GM19438 (cell line): ENCODE measurements around the gene TCEA2.

Source experiments
- ATAC-seq: cut with Tn5 transposase; IDR thresholded peaks from one replicate; pipeline ENCODE4 v1.9.1; 2021; ENCODE audit warnings: low read depth; ENCODE audit not compliant: unreplicated experiment

TCEA2 gene

DNA sequence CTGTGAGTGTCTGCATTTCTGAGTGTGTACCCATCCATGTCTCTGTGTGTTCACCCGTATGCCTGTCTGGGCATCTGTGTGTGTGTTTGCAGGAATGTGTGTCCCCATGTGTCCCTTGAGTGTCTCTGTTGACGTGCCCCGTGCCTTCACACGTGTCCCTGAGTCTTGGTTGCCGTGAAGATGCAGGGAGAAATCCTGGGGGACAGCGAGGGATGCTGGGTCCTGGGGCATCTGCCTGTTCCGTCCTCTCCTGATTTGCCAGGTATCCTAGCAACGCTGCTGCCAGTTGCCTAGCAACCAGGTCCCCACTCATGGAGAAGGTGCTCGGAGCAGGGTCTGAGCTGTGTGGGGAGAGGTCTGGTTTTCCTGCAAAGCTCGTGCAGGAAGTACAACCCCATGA is 27.2 kb downstream of the TCEA2 start:
- no peak for ATAC-seq

DNA sequence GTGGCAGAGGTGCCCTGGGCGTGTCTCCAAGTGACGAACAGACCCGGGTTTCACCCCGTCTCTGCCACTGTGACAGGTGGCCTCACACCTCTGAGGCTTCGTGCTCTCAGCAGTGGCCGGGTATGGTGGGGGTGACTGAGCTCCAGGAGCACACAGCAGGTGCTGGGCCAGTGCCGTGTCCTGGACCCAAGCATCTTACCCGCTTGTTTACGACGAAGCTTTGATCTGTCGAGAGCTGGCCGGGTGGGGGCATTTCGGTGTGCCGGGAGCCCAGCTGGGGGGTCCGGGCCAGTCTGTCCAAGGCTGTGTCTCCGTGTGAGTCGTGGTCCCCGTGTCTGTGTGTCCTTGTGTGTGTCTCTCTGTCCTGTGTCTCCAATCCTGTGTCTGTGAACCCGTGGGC is 28.3 kb downstream of the TCEA2 start:
- ATAC-seq: no peak

DNA sequence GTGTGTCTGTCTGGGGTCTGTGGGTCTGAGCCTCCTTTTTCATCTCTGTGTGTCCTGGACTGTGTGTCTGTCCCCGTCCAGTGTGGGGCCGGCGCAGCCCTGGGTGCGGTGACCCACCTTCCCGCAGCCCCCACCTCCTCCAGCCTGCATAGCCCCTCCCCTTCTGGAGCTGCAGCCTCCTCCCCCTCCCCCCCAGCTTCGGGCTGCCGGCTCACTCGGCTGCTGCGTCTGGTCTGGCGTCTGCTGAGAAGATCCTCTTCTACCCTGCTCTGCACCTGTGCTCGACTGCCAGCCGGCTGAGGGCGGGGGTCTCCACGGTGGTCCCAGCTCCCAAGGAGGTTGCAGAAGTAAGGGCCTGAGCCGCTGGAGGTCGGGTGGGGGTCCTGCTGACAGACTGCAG is 28.8 kb downstream of the TCEA2 start:
- ATAC-seq: no peak

DNA sequence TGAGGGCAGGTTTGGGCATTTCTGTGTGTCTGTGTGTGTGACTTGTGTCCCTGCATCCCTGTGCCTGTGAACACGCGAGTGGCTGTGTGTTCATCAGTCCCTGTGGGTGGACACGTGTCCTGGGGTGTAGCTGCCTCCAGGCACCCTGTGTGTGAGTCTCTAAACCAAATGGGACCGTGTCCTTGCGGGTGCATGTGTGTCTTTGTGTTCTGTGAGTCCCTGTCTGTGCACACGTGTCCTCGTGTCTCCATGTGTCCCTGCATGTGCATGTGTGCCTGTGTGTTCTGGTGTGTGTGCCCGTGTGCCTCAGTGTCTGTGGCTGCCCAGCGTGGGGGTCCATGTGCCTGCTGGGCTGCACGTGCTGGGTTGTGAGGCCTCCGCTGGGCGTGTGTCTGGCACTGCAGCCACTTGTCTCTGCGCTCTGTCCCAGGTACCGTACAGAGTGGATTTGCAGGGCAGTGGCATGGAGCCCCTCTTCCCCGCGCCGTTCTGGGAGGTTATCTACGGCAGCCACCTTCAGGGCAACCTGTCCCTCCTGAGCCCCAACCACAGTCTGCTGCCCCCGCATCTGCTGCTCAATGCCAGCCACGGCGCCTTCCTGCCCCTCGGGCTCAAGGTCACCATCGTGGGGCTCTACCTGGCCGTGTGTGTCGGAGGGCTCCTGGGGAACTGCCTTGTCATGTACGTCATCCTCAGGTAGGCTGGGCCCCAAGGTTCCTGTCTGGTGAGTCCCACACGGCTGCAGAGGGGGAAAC is 29.4 kb downstream of the TCEA2 start:
- ATAC-seq: no peak

- no peak for ATAC-seq
These were observed 30.1 kb downstream of the TCEA2 start for GRCh38 chr20:64093013-64093503.

DNA sequence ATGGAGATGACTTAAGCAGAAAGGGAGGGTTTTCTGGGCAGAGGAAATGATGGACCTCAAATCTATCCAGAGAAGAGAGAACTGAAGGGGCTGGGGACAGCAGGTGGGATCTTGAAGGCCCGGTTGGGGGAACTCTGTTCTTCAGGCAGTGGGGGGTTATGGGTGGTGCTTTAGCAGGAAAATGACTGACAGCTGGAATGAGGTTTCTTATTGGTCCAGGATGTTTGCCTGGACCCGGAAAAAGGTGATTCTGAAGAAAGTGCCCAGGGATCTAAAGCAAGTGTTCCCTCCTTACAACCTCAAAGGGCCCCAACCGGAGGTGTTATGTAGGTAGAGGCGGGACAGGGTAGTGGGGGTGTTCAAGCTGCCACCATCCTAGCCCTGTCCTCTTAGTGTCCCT is 32.5 kb downstream of the TCEA2 start:
- no peak for ATAC-seq

- no peak for ATAC-seq
These were observed 32.9 kb downstream of the TCEA2 start for GRCh38 chr20:64095927-64096326.

DNA sequence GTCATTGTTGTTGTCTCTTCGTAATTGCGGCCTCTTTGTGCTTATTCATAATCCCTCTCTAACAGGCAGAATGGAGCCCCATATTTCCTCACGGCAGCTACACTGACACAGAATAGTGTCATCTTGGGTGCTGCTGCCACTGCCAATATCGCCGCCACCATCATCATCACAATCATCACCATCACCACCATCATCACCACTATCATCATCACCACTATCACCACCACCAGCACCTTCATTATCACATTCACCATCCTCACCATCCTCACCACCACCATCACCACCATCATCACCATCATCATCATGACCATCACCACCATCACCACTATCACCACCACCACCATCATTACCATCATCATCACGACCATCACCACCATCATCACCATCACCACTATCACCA is 33.5 kb downstream of the TCEA2 start:
- ATAC-seq: no peak

DNA sequence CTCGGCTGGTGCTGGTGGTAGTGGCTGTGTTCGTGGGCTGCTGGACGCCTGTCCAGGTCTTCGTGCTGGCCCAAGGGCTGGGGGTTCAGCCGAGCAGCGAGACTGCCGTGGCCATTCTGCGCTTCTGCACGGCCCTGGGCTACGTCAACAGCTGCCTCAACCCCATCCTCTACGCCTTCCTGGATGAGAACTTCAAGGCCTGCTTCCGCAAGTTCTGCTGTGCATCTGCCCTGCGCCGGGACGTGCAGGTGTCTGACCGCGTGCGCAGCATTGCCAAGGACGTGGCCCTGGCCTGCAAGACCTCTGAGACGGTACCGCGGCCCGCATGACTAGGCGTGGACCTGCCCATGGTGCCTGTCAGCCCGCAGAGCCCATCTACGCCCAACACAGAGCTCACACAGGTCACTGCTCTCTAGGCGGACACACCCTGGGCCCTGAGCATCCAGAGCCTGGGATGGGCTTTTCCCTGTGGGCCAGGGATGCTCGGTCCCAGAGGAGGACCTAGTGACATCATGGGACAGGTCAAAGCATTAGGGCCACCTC is 35.5 kb downstream of the TCEA2 start:
- no peak for ATAC-seq

- no peak for ATAC-seq
These were observed 36.2 kb downstream of the TCEA2 start for GRCh38 chr20:64099086-64099786.

GRCh38 chr20:64099880-64100565 is 37.0 kb downstream of the TCEA2 start:
- no peak for ATAC-seq

- ATAC-seq: no peak
These were observed 37.5 kb downstream of the TCEA2 start for GRCh38 chr20:64100566-64100888.

DNA sequence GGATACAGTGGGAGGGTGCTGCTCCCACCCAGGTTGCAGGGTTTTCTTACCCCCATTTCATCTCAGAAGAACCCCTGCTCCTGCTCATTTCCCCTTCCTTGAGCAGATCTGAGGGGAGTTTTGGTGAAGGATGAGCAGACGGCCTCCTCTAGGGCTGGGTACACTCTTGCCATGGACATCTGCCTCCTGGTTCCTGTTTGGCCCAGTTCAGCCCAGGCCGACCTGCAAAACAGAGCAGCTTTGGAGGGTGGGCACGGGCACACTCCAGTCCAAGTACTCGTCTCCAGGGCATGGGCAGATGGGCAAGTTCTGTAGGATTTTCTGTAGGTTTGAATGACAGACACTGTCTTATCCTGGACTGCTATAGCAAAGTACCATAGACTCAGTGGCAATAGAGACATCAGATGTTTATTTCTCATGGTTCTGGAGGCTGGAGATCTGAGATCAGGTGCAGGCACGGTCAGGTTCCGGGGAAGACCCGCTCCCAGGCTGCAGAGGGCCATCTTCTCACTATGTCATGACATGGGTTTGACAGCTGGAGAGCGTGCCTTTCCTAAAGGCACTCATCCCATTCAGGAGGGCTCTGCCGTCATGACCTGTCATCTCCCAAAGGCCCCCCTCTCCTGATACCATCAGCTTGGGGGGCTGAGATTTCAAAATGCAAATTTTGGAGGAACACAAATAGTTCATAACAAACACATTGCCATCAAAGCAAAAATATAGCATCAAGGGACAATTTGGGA is 38.1 kb downstream of the TCEA2 start:
- ATAC-seq: no peak

DNA sequence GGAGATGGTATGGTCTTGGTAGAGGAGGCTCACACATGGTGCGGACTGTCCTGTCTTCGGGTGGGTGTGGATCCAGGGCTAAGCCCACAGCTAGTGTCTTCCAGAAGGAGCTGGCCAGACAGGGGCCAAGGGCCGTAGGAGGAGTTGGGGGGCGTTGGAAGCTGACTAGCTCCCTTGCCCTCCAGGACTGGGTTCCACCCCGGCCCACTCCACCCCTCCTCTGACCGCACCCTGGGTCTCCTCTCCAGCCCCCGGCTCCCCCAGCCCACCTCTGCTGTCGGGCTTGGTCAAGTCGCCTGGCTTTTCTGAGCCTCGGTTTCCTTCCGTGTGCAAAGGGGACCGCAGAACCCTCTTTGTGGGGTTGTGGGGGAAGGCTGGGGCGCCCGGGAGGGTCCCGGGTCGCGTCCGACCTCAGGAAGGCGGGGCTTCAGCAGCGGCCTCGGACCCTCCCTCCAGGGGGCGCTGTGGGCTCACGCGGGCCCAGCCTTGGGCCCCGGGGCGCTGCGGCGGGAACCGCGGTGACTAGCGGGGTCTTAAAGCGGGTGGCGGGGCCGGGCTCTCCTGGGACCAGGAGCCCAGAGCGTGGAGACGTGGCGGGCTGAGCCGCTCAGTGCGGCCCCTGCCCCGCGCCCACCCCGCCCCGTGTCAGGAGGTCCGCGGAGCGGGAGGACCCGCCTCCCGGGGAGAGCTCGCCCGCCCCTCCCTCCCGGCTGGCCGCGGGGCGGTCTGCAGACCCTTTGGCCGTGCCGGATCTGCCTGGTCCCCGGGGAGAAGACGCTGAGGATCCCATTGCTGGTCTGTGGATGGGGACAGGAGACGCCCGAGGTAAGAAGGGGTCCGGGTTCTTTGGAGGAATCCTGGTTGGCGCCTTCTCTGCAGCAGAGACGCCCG is 39.0 kb downstream of the TCEA2 start:
- ATAC-seq: no peak

DNA sequence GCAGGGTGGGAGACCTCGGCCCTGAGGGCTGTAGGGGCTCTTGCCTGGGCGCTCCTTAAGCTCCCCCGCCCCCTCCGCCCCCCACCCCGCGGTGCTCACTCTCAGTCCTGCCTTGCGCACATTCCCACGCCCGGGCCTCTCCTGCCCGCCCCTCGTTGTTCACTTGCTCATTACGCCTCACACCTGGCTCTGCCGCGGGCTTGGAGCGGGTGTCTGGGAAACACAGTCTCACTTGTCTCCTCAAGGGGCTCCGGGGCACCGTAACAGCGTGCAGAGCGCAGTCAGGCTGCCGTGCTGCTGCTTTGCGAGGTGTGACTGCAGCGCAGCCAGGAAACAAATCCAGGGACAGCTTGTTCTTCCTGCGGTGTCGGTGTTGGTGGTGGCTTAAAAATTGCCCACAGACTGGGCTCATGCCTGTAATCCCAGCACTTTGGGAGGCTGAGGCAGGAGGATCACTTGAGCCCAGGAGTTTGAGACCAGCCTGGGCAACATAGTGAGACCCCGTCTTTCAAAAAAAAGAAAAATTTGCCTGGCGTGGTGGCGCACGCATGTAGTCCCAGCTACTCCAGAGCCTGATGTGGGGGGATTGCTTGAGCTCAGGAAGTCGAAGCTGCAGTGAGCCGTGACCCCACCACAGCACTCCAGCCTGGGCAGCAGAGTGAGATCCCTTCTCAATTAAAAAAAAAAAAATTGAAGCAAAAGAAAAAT is 39.8 kb downstream of the TCEA2 start:
- no peak for ATAC-seq

- no peak for ATAC-seq
These were observed 41.1 kb downstream of the TCEA2 start for GRCh38 chr20:64103871-64104666.

GRCh38 chr20:64104667-64105451 is 41.9 kb downstream of the TCEA2 start:
- no peak for ATAC-seq
